Caki2 (cell line): ENCODE measurements around the gene B9D1. TPM values are rescaled to one million over a fixed set of nuclear protein-coding genes. Genes with fewer than 3 reads are reported as not detected.

Experiments
- DNase-seq: peaks from one replicate; pipeline ENCODE4 v3.0.0-alpha.2; 2015; ENCODE audit warnings: low read depth
- in situ Hi-C: cut with HindIII; loops from 2 replicates; pipeline ENCODE4 v1.10.0; 2016; ENCODE audit warnings: low sequenced_read_pairs, low pct_unique_long_range_greater_than_20kb, mixed read lengths
- total RNA-seq: library from RNA; depleted of rRNA; stranded (reverse); fragments of >200 nt; shearing (Covaris generic); gene quantifications from 2 replicates; pipeline ENCODE4 v1.2.3, GENCODE V29; 2014; ENCODE audit warnings: low replicate concordance

B9D1 gene
- total RNA-seq, 1 experiment from 2014 or later, result 55.1 TPM

DNA sequence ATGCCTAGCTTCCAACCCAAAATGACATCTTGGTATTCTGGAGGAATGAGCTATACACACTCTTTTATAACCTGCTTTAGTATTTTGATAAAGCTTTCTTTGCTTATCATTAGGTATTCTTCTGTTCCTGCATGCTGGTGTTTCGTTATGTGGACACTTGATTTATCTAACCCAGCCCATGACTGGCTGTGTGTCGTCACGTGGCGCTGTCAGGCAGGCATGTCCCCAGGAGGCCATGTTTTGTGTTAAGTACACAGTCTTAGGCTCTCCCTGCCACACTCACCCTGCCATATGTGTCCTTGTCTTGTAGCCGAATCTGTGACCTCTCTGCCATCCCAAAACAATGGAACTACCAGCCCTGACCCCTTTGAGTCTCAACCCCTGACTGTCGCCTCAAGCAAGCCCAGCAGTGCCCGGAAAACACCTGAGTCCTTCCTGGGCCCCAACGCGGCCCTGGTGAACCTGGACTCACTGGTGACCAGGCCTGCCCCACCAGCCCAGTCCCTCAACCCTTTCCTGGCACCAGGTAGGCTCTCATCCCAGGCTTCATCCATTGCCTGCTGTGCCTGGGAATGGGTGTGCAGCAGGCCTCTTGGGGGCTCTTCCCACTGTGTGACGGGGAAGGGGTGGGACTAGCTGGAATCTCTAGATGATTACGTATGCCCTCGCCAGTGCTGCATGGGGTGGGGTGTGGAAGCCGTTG lies 30.8 kb downstream of the B9D1 start:
- in situ Hi-C loops, result no loop called here

DNA sequence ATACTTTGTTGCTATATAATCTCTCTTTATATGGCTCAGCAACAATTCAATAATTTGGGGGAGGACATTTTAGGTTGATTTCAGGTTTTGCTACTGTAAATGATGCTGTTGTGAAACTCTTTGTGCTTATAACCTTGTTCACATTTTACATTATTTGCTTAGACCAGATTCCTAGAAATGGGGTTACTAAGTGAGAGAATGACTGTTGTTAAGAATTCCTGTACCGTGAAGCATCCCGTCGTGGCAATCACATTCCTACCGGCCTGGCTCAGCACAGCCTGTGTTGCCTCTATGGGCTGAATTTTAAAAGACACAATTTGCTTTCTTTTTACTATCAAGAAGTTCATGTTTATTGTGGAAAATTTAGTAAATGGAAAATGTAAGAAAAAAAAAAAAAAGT lies 31.4 kb downstream of the B9D1 start:
- no peak for DNase-seq
- in situ Hi-C loops, result no loop called here

More for the DNA sequence above, 30.8 kb downstream of the B9D1 start:
- DNase-seq, result no peak

DNA sequence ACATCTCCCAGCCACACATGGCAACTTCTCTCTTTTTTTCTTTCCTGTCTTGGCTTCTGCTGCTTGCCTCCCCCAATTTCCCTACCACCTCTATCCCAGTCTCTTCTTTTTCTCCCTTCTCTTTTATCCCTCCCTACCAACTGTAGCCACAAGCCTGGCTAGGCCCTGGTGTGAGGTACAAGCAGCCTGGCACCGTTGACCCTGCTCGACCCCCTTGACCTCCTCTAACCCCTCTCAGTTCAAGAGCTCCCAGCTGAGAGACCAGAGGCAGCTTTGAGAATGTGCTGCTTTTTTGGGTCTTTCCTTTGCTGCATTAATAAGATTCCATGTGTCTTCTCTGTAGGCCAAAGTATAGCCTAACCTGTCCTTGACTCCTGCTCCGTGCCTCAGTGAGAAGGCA lies 32.3 kb downstream of the B9D1 start:
- DNase-seq, result no peak
- in situ Hi-C loops, result no loop called here

DNA sequence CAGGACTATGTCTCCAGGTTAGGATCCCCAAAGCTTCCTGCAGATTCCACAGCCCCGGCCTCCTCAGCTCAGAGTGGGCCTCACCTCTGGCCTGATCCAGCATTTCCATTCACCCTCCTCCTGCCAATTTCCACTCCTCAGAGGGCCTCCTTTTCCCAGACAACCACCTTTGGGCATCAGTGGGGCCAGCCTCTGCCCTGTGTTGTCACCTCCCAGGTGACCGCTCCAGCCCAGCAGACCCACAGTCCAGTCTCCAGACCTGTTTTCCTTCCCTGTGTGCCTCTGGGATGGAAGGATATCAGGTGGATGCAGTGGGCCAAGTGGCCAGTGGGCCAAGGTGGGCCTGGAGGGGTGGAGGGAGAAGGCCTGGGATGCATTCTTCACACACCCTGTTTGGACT lies 32.7 kb downstream of the B9D1 start:
- DNase-seq, result no peak
- in situ Hi-C loops, result no loop called here

DNA sequence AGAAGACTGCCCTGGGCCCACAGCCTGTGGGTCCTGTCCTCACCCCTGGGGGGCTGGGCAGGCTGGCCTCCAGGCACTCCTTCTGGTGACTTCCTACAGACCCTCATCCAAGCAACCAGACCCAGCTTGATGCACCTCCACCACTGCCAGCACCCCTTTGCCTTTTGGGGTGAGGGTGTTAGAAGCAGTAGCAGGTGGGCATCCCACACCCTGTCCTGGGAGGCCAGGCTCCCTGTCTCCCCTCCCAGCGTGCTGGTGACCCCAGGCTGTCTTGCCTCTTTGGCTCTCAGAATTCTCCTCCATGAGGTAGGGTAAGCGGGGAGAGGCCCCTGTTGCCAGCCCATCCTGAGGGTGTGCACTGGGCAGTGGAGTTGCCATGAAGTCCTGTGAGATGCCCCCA lies 33.4 kb downstream of the B9D1 start:
- no peak for DNase-seq
- in situ Hi-C loops, result no loop called here

DNA sequence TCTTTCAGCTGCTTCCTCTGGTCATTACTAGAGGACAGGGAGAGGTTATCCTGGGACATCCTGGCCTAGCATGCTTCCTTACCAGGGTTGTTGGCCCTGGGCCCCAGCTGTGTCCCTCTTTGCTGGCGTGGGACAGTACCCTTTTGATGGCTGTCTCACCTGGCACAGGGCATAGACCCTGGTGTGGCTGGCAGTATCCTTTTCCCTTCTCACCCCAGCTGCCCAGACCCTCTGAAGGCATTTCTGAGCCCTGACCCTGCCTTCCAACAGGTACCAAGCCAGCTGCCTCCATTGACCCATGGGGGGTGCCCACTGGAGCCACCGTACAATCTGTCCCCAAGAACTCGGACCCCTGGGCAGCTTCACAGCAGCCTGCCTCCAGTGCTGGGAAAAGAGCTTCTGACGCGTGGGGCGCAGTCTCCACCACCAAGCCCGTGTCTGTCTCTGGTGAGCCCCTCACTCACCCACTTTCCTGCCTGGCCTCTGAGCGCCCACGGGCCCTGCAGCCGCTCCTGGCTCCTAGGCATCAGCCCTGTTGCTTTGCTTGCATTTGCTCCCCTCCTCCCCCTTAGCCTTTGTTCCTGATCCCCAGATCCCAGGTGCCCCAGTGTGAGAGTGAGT lies 34.0 kb downstream of the B9D1 start:
- in situ Hi-C loops, result no loop called here
- DNase-seq, result no peak

DNA sequence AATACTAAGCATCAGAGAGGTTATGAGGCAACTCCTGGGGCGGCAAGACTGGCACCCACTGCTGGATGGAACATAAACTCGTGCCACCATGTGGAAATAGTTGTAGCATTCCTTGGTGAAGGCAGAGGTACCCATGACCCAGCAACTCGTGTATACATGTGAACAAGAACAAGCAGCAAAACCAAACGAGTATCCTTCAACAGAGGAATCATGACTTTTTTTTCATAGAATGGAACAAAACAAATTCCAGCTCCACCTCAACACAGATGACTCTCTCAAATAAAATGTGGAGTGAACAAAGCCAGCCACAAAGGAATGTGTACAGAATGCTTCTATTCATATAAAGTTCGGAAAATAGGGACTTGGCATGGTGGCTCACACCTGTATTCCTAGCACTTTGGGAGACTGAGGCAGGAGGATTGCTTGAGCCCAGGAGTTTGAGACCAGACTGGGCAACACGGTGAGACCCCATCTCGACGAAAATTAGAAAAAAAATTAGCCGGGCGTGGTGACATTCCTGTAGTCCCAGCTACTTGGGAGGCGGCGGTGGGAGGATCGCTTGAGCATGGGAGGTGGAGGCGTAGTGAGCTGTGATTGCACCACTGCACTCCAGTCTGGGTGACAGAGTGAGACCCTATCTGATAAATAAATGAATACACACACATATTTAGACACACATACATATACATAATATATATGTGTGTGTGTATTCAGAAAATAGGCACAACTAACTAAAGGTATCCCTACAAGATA lies 35.3 kb downstream of the B9D1 start:
- in situ Hi-C loops, result no loop called here
- DNase-seq, result peak; percentile 81

DNA sequence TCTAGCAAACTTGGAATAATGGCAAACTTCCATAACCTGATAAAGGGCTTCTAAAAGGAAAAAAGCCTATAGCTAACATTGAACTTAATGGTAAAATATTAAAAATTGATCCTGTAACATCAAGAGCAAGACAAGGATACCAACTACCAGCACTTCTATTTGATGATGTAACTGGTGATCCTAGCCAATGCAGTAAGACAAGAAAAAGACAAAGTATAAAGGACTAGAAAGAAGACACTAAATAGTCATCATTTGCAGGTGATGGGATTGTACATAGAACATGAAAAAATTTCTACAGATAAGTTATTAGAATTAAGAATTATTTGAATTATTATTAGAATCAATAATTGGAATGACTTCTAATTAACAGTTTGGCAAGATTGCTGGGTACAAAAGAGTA lies 37.0 kb downstream of the B9D1 start:
- in situ Hi-C loops, result no loop called here
- DNase-seq, result no peak

DNA sequence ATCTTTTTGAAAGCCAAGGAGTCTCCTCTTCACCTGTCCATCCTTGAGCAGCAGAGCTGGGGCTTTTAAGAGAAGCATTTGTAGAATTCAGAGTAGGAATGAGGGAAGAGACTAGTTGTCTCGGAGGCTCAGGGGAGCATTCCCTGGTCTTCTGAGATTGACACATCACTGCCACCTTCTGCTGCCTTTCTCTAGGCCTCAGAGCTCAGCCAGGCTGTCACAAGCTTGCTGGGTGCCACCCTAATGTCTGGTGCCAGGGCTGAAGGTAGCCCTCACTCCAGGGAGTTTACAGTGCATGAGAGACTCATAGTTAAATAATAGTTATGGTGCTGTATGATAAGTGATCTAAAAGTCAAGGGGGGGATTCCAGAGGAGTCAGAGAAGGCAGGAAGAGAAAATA lies 39.7 kb downstream of the B9D1 start:
- no peak for DNase-seq
- in situ Hi-C loops, result no loop called here

DNA sequence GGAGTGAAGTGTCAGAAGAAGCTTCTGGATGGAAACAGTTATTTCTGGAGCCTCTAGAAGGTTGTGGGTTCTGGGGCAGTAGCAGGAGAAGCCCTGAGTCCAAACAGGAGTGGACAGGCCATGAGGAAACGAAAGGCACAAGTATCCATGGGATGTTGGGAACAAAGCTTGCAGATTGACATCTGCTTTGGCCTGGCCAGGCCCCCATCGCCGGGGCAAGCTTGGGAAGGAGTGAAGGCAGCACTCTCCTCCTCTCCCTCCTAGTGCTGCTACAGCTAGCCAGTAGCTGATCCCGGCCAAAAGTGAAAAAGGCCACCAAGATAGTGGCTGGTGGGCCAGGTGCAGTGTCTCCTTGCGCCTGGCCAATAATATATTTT lies 40.4 kb downstream of the B9D1 start:
- no peak for DNase-seq
- in situ Hi-C loops, result no loop called here

DNA sequence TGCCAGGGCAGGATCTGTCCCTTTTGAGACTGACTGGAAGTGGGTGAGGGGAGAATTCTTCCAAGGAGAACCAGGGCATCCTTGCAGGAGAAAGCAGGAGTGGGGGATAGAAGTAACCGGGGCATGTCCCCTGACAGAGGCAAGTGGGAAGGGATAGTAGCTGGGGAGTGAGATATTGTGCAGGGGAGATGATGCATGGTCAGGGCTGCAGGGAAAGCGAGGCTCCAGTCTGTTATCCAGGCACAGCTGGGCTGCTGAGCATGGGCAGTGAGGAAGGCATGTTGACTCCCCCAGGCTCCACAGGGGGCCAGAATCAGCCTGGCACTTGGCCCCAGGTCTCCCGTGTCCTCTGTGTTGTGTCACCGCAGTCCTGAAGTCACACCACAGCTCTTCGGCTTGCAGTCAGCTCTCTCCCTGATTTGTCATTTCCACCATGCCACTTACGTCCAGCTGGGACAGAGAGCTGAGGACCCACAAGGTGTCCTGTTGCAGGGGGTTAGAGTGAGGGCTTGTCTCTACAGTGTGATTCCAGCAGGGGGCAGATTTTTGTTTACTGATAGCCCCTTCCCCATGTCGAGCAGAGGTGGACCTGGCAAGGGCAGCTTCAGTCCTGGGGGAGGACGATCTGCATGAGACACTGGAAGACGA lies 40.9 kb downstream of the B9D1 start:
- no peak for DNase-seq

DNA sequence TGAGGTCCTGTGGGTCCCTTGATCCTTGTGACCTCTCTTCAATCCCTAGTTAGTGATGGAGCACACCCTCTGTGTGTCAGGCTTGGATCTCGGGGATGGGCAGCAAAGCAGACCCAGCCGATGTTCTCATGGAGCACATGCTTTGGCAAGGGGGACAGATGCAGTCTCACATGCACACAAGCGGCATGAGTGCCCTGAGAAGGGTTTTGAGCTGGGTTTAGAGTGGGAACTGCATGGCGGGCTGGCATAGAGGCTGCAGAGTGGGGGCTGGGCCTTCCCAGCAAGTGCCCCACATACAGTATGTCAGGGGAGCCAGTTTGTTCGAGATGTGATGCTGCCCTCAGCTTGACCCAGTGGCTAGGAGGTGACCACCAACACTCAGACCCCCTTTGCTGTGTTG lies 41.6 kb downstream of the B9D1 start:
- no peak for DNase-seq
- in situ Hi-C loops, result no loop called here

More for the DNA sequence above, 40.9 kb downstream of the B9D1 start:
- in situ Hi-C loops, result no loop called here

DNA sequence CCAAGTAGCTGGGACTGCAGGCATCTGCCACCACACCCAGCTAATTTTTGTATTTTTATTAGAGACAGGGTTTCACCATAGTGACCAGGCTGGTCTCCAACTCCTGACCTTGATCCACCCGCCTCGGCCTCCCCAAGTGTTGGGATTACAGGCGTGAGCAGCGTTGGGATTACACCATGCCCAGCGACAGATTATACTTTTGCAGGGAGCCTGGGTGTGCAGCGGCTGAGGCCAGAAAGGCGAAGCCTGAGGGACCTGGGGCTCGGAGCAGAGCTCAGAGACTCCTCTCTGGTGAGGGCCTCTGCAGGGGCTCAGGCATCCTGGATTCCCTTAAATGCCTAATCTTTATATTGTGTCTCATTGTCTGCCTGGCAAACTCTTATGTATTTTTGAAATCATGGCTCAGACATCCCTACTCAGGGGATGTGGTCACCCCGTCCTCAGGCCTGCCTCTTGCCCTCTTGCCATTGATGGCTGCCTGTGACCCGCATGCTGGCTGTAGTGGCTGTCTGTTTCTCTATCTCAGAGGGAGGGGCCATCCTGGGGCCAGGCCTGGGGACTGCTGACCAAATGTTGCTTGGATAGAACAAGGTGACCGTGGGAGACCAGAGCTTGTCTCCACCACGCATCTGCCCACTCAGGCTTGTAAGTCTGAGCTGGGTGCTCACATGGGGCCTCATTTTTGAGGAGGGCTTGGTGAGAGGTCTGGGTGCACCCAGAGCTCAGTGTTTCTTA lies 42.6 kb downstream of the B9D1 start:
- in situ Hi-C loops, result no loop called here
- no peak for DNase-seq

DNA sequence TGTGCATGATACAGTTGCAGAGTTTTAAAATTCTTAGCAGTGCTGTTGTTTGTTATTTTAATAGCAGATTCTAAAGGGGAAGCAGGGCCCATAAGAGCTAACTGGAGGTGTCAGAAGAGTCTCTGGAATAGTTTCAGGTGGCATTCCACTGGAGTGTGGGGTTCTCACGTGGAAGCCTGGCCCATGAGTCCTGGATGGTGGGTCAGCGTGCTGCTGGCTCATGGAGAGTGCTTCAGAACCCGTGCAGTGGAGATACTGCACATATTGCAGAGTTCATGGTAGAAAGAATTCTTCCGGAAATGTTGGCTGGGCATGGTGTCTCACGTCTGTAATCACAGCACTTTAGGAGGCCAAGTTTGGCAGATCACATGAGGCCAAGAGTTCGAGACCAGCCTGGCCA lies 43.9 kb downstream of the B9D1 start:
- in situ Hi-C loops, result no loop called here
- no peak for DNase-seq

DNA sequence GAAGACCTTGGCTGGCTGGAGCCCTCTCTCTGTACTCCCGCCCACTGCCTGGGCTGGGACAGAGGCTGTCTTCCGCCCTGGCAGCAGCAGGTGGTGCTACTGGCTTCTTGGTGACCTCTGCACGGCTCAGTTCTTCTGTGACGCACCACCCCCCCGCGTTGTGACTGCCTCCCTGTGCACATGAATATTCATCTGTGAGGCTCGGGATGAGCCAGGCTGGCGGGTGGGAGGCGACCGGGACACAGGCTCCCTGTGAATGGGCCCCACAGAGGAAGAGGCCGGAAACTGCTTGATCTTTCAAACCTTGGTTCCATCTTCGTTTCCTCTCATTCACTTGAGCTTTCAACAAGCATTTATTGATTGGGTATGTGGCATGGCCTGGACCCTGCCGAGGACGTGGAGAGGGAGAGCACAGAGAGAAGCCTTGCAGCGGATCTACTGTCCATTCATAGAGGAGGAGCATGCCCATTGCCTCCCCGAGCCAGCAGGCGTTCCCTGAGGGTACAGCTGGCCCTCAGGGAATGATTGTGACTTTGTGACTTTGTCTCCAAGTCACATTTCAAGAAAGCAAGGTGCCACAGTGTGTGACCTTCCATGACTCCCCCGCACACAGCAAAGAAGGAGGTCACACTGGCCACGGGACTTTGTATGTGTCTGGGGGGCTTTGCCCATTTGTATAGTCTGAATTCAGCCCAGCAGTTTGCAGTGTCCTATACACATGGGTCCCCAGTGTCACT lies 45.0 kb downstream of the B9D1 start:
- in situ Hi-C loops, result no loop called here
- DNase-seq, result peak; percentile 95

DNA sequence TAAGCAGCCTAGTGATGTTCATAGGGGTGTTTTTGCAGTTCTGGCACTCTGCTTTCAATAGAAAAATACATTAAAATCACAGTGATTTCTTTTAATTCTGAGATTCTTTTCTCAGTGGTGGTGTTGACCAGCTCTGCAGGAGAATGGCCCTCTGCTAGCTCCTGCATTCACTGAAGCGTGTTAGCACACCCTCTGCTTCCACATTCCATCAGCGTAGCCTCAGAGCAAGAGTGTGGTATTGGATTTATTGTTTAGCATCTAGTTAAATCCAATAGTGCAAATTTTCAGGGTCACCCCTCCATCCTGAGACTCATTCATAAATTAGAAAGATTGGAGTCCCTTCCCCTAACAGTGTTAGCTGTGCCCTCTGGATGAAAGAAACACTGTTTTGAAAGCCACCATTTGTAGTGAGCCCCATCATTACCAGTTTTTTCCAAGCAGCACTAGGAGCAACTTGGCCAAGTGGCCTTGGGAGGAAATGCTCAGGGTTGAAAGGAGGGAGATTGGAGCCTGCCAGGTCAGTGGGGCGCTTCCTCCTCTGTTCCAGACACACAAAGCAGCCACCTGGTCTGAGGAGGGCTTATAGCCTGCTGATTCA lies 45.7 kb downstream of the B9D1 start:
- no peak for DNase-seq
- in situ Hi-C loops, result no loop called here

DNA sequence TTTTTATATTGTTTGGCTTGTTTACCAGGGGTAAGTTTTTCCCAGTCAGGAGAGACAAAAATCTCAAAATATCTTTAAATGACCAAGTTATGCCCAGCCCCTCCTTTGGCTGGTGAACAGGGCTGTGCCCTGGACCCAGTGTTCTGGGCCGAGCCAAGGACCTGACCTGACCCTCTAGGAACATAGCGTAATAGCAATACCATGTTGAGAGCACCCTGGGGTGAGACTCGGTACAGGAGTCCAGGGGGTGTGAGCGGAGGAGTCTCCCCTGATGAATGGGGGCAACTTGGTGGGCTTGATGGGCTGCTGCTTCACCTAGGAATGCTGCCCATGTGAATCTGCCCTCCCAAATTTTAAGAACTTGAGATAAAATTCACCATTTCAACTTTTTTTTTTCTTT lies 47.4 kb downstream of the B9D1 start:
- in situ Hi-C loops, result no loop called here

More for the DNA sequence above, 47.4 kb downstream of the B9D1 start:
- DNase-seq, result no peak
